Right renal cortex interstitium (tissue), 3 donors: Measurements from ENCODE around the gene CPED1. TPM values are rescaled to one million over a fixed set of nuclear protein-coding genes. Genes with fewer than 3 reads are reported as not detected.
"Not testable (repeated sequence)": the region's sequence is repeated elsewhere in the genome, so short reads cannot be mapped to it uniquely, and the experiment has no call there.

Experiments
- DNase-seq, 3 donors: peaks; one replicate each; pipeline ENCODE4 v3.0.0-alpha.2; 2013; ENCODE audit warnings: low read depth in 3 of 3, low spot score in 2 of 3
- polyA plus RNA-seq, 3 donors: library from polyadenylated mRNA; unstranded; fragments of 120-200 nt; gene quantifications; one replicate each; pipeline ENCODE4 v1.2.1, GENCODE V29; 2013; ENCODE audit not compliant: insufficient read length in 3 of 3

The CPED1 gene
- polyA plus RNA-seq, 3 donors: 36.9 to 43.0 (median 42.1) TPM

GRCh38 chr7:121272676-121273075 is 284.2 kb downstream of the CPED1 start:
- DNase-seq: no peak

- DNase-seq: no peak
These were observed 285.1 kb downstream of the CPED1 start for GRCh38 chr7:121273467-121274167.

GRCh38 chr7:121274467-121274866 is 286.0 kb downstream of the CPED1 start:
- DNase-seq: no peak

GRCh38 chr7:121275204-121275603 is 286.7 kb downstream of the CPED1 start:
- no peak for DNase-seq

GRCh38 chr7:121276313-121276712 is 287.8 kb downstream of the CPED1 start:
- no peak for DNase-seq

GRCh38 chr7:121278120-121279021 is 289.9 kb downstream of the CPED1 start:
- DNase-seq: no peak

- DNase-seq: no peak
These were observed 290.6 kb downstream of the CPED1 start for GRCh38 chr7:121279060-121279620.

GRCh38 chr7:121279822-121280221 is 291.3 kb downstream of the CPED1 start:
- no peak for DNase-seq

- no peak for DNase-seq
These were observed 292.1 kb downstream of the CPED1 start for GRCh38 chr7:121280656-121281055.

- no peak for DNase-seq
These were observed 293.6 kb downstream of the CPED1 start for GRCh38 chr7:121282129-121282528.

- DNase-seq: no peak
These were observed 296.7 kb downstream of the CPED1 start for GRCh38 chr7:121285066-121285667.

- DNase-seq: no peak
These were observed 297.7 kb downstream of the CPED1 start for GRCh38 chr7:121286186-121286585.

- no peak for DNase-seq
These were observed 298.5 kb downstream of the CPED1 start for GRCh38 chr7:121286742-121287734.

GRCh38 chr7:121288894-121289293 is 300.4 kb downstream of the CPED1 start:
- DNase-seq: no peak

GRCh38 chr7:121289930-121290329 is 301.4 kb downstream of the CPED1 start:
- not testable (repeated sequence) for DNase-seq

- DNase-seq: no peak
These were observed 306.0 kb downstream of the CPED1 start for GRCh38 chr7:121294448-121294992.

GRCh38 chr7:121297843-121298242 is 309.3 kb downstream of the CPED1 start:
- DNase-seq: no peak

- DNase-seq: no peak
These were observed 310.3 kb downstream of the CPED1 start for GRCh38 chr7:121298831-121299239.

- no peak for DNase-seq
These were observed 312.3 kb downstream of the CPED1 start for GRCh38 chr7:121300685-121301420.
